H9 (cell line): ENCODE data around the gene TPM2. TPM values are rescaled to one million over a fixed set of nuclear protein-coding genes. Genes with fewer than 3 reads are reported as not detected.

ENCODE experiments used
- DNase-seq: peaks from one replicate; pipeline ENCODE4 v3.0.0-alpha.2; 2017
- H2AFZ ChIP-seq: one replicate; pipeline ENCODE4 v1.6.1; 2013; ENCODE audit warnings: mild to moderate bottlenecking, low read length, control low read depth, moderate library complexity
- H2AK5ac ChIP-seq: 2 replicates; pipeline ENCODE4 v1.6.1; 2013; ENCODE audit warnings: low read length, control low read depth, mixed read lengths; ENCODE audit not compliant: insufficient read length
- H2BK120ac ChIP-seq: one replicate; pipeline ENCODE4 v1.6.1; 2013; ENCODE audit warnings: low read depth, mild to moderate bottlenecking, low read length, control low read depth, inconsistent platforms; ENCODE audit not compliant: poor library complexity, severe bottlenecking
- H2BK12ac ChIP-seq: 2 replicates; pipeline ENCODE4 v1.6.1; 2013; ENCODE audit warnings: low read length, control low read depth, mixed read lengths, low read depth; ENCODE audit not compliant: insufficient read length
- H2BK15ac ChIP-seq: 2 replicates; pipeline ENCODE4 v1.6.1; 2013; ENCODE audit warnings: low read depth, low read length, control low read depth
- H2BK20ac ChIP-seq: one replicate; pipeline ENCODE4 v1.6.1; 2013; ENCODE audit warnings: low read depth, mild to moderate bottlenecking, low read length, control low read depth, inconsistent platforms; ENCODE audit not compliant: poor library complexity, severe bottlenecking
- H2BK5ac ChIP-seq: 2 replicates; pipeline ENCODE4 v1.6.1; 2013; ENCODE audit warnings: low read length, control low read depth, mixed read lengths; ENCODE audit not compliant: insufficient read length
- H3K14ac ChIP-seq: 2 replicates; pipeline ENCODE4 v1.6.1; 2013; ENCODE audit warnings: low read length, control low read depth; ENCODE audit not compliant: insufficient read depth
- H3K18ac ChIP-seq: 2 replicates; pipeline ENCODE4 v1.6.1; 2013; ENCODE audit warnings: low read depth, mild to moderate bottlenecking, mixed read lengths, low read length, control low read depth; ENCODE audit not compliant: insufficient read length
- H3K23ac ChIP-seq: 2 replicates; pipeline ENCODE4 v1.6.1; 2013; ENCODE audit warnings: low read length, control low read depth, mixed read lengths, low read depth; ENCODE audit not compliant: insufficient read length
- H3K23me2 ChIP-seq: 2 replicates; pipeline ENCODE4 v1.6.1; 2013; ENCODE audit warnings: low read depth, mild to moderate bottlenecking, mixed read lengths, low read length, control low read depth; ENCODE audit not compliant: insufficient read length, poor library complexity, severe bottlenecking
- H3K27ac ChIP-seq: 2 replicates; pipeline ENCODE4 v1.5.1; 2013; ENCODE audit warnings: low read length, control low read depth, mixed read lengths, low read depth; ENCODE audit not compliant: insufficient read length
- H3K27me3 ChIP-seq: 2 replicates; pipeline ENCODE4 v1.6.1; 2013; ENCODE audit warnings: low read length, control low read depth, inconsistent platforms; ENCODE audit not compliant: insufficient read depth
- H3K4ac ChIP-seq: 2 replicates; pipeline ENCODE4 v1.6.1; 2013; ENCODE audit warnings: low read depth, mild to moderate bottlenecking, control low read depth, inconsistent platforms, low read length, moderate library complexity
- H3K4me1 ChIP-seq: 2 replicates; pipeline ENCODE4 v1.6.1; 2013; ENCODE audit warnings: low read length, control low read depth, inconsistent platforms; ENCODE audit not compliant: insufficient read depth
- H3K4me2 ChIP-seq: 2 replicates; pipeline ENCODE4 v1.6.1; 2013; ENCODE audit warnings: low read length, control low read depth, mixed read lengths; ENCODE audit not compliant: insufficient read length, insufficient read depth
- H3K56ac ChIP-seq: 2 replicates; pipeline ENCODE4 v1.6.1; 2013; ENCODE audit warnings: low read depth, mild to moderate bottlenecking, mixed read lengths, low read length, control low read depth; ENCODE audit not compliant: insufficient read length
- H3K79me1 ChIP-seq: 2 replicates; pipeline ENCODE4 v1.6.1; 2013; ENCODE audit warnings: low read depth, mild to moderate bottlenecking, moderate library complexity, low read length, control low read depth, inconsistent platforms; ENCODE audit not compliant: insufficient read depth, poor library complexity, severe bottlenecking
- H3K79me2 ChIP-seq: 2 replicates; pipeline ENCODE4 v1.6.1; 2013; ENCODE audit warnings: low read length, control low read depth, inconsistent platforms; ENCODE audit not compliant: insufficient read depth
- H3K9ac ChIP-seq: 2 replicates; pipeline ENCODE4 v1.6.1; 2013; ENCODE audit warnings: low read length, control low read depth, mixed read lengths; ENCODE audit not compliant: insufficient read length; ENCODE audit errors: extremely low read depth
- H3K9me3 ChIP-seq: one replicate; pipeline ENCODE4 v1.6.1; 2013; ENCODE audit warnings: low read depth, low read length, inconsistent platforms; ENCODE audit not compliant: control insufficient read depth
- H3T11ph ChIP-seq: one replicate; pipeline ENCODE4 v1.6.1; 2013; ENCODE audit warnings: mild to moderate bottlenecking, low read length, control low read depth, inconsistent platforms
- H4K20me1 ChIP-seq: one replicate; pipeline ENCODE4 v1.6.1; 2013; ENCODE audit not compliant: control insufficient read depth, insufficient read length, insufficient read depth
- H4K5ac ChIP-seq: 2 replicates; pipeline ENCODE4 v1.6.1; 2013; ENCODE audit warnings: low read depth, mild to moderate bottlenecking, mixed read lengths, low read length, control low read depth; ENCODE audit not compliant: insufficient read length
- H4K8ac ChIP-seq: replicated peaks from 2 replicates; pipeline ENCODE4 v1.6.1; 2013; ENCODE audit warnings: low read length, control low read depth, mixed read lengths, low read depth; ENCODE audit not compliant: insufficient read length
- H4K91ac ChIP-seq: 2 replicates; pipeline ENCODE4 v1.6.1; 2013; ENCODE audit warnings: low read depth, mild to moderate bottlenecking, moderate library complexity, mixed read lengths, low read length, control low read depth; ENCODE audit not compliant: insufficient read length
- H3K27ac Mint-ChIP-seq, 3 experiments: 2 replicates in 2 of 3; 3 replicates in 1 of 3; pipeline ENCODE4 v1.8.0; 2020 to 2021; ENCODE audit warnings: mixed read lengths in 3 of 3, mild to moderate bottlenecking in 1 of 3, moderate library complexity in 1 of 3
- H3K27me3 Mint-ChIP-seq: 2 replicates; pipeline ENCODE4 v1.8.0; 2021; ENCODE audit warnings: low read depth, mild to moderate bottlenecking, moderate library complexity, mixed read lengths
- H3K36me3 Mint-ChIP-seq, 3 experiments: 2 replicates in 2 of 3; 3 replicates in 1 of 3; pipeline ENCODE4 v1.8.0; 2020 to 2021; ENCODE audit warnings: low read depth in 3 of 3, mixed read lengths in 3 of 3; ENCODE audit not compliant: insufficient read depth in 1 of 3
- H3K4me1 Mint-ChIP-seq, 2 experiments: 2 replicates each; pipeline ENCODE4 v1.8.0; 2020; ENCODE audit warnings: mixed read lengths in 2 of 2
- H3K4me3 Mint-ChIP-seq, 2 experiments: 2 replicates in 1 of 2; 3 replicates in 1 of 2; pipeline ENCODE4 v1.8.0; 2020 to 2021; ENCODE audit warnings: mild to moderate bottlenecking in 2 of 2, mixed read lengths in 2 of 2, moderate library complexity in 1 of 2
- H3K9me3 Mint-ChIP-seq, 2 experiments: 2 replicates in 1 of 2; 3 replicates in 1 of 2; pipeline ENCODE4 v1.8.0; 2020; ENCODE audit warnings: mild to moderate bottlenecking in 2 of 2, mixed read lengths in 2 of 2, moderate library complexity in 1 of 2
- WGBS: extraction: QIAGEN DNeasy Blood & Tissue Kit; methylation state at CpG from one replicate; pipeline ENCODE4 v1.1.7; 2013; ENCODE audit warnings: missing lambda C conversion rate, low lambda C conversion rate, mixed read lengths; ENCODE audit not compliant: insufficient read length; ENCODE audit errors: extremely low coverage; 5-methylcytosine and 5-hydroxymethylcytosine counted together
- total RNA-seq: library from RNA; stranded (reverse); gene quantifications from 2 replicates; pipeline ENCODE4 v1.2.1, GENCODE V29; 2021
- TF ChIP-seq, protein P1 (sequence below): fragments of 200-600 bp; sonication (generic); conservative IDR thresholded peaks from 3 replicates; pipeline ENCODE4 v1.8.0; 2021; ENCODE audit warnings: antibody characterized with exemption, mild to moderate bottlenecking

TPM2 gene
- total RNA-seq, 1 experiment from 2014 or later, result 225 TPM

- Histone ChIP-seq H2BK15ac (no peak overlapping the region), H3K27ac (no peak overlapping the region), H3K4me2 (no peak overlapping the region), H2BK5ac (no peak overlapping the region), H2AK5ac (no peak overlapping the region), H3K9ac (no peak overlapping the region), H3K79me1 (no peaks in the 10 kb centered on the region), H3K4ac (no peak overlapping the region), H3T11ph (no peak overlapping the region), H3K23ac (no peak overlapping the region), H3K4me1 (peaks cover 3% of the 10 kb centered on the region; the same call in 1 of the 2 replicates), H2BK12ac (no peak overlapping the region), H3K23me2 (peaks cover 11% of the 10 kb centered on the region), H2AFZ (no peak overlapping the region), H2BK120ac (no peak overlapping the region), H4K91ac (no peak overlapping the region), H3K79me2 (no peaks in the 10 kb centered on the region), H4K8ac (no peak overlapping the region), H3K9me3 (no peaks in the 10 kb centered on the region), H3K27me3 (no peaks in the 10 kb centered on the region), H3K14ac (no peak overlapping the region), H3K56ac (no peak overlapping the region), H4K5ac (no peak overlapping the region), H2BK20ac (no peak overlapping the region), H4K20me1 (no peaks in the 10 kb centered on the region), H3K18ac (no peak overlapping the region)
- Mint-ChIP-seq H3K9me3 (peaks cover 2 to 3% of the 10 kb centered on the region in 2 experiments; a peak in 3 of 5 replicates), H3K36me3 (peaks cover 16 to 22% (median 20%) of the 10 kb centered on the region in 3 experiments), H3K27ac (no peak overlapping the region), H3K27me3 (peaks cover 18% of the 10 kb centered on the region), H3K4me1 (peaks cover 18 to 20% of the 10 kb centered on the region in 2 experiments), H3K4me3 (peak overlapping the region; percentile 21 to 85; a peak in 3 of 5 replicates)
- no peak for DNase-seq
- TF ChIP-seq, protein P1, sequence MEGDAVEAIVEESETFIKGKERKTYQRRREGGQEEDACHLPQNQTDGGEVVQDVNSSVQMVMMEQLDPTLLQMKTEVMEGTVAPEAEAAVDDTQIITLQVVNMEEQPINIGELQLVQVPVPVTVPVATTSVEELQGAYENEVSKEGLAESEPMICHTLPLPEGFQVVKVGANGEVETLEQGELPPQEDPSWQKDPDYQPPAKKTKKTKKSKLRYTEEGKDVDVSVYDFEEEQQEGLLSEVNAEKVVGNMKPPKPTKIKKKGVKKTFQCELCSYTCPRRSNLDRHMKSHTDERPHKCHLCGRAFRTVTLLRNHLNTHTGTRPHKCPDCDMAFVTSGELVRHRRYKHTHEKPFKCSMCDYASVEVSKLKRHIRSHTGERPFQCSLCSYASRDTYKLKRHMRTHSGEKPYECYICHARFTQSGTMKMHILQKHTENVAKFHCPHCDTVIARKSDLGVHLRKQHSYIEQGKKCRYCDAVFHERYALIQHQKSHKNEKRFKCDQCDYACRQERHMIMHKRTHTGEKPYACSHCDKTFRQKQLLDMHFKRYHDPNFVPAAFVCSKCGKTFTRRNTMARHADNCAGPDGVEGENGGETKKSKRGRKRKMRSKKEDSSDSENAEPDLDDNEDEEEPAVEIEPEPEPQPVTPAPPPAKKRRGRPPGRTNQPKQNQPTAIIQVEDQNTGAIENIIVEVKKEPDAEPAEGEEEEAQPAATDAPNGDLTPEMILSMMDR, result no peak
- no CpG with 5 or more reads among the region's 17 CpGs for WGBS
These were observed 33.4 kb downstream of the TPM2 start for GRCh38 chr9:35656348-35656747.
